KOPT-K1 (cell line): ENCODE results near the gene ATRAID.

Source experiments
- H3K27ac ChIP-seq: fragments of 200-600 bp; sonication (generic); 2 replicates; pipeline ENCODE4 v1.5.1; 2016; ENCODE audit warnings: antibody characterized with exemption, mild to moderate bottlenecking, low read depth, low read length; ENCODE audit not compliant: poor library complexity, severe bottlenecking
- H3K36me3 ChIP-seq: fragments of 200-600 bp; sonication (generic); 2 replicates; pipeline ENCODE4 v1.5.1; 2017; ENCODE audit warnings: antibody characterized with exemption, mild to moderate bottlenecking, low read length, moderate library complexity; ENCODE audit not compliant: insufficient read depth
- H3K9me3 ChIP-seq: fragments of 200-600 bp; sonication (generic); 2 replicates; pipeline ENCODE4 v1.5.1; 2017; ENCODE audit warnings: antibody characterized with exemption, low read length, mild to moderate bottlenecking; ENCODE audit not compliant: insufficient read depth, poor library complexity, severe bottlenecking

The ATRAID gene

GRCh38 chr2:27264753-27265535 lies 53.1 kb downstream of the ATRAID start:
- Histone ChIP-seq H3K27ac (no peak overlapping the region), H3K36me3 (no peaks in the 10 kb centered on the region), H3K9me3 (no peaks in the 10 kb centered on the region)

- H3K36me3 ChIP-seq, result no peaks in the 10 kb centered on the region
- no peak overlapping the region for H3K27ac ChIP-seq
- H3K9me3 ChIP-seq, result no peaks in the 10 kb centered on the region
These were observed 53.7 kb downstream of the ATRAID start for GRCh38 chr2:27265536-27265870.
